HG03571 (cell line): ENCODE measurements around the gene TRPM4.
"Not testable (repeated sequence)": the region's sequence is repeated elsewhere in the genome, so short reads cannot be mapped to it uniquely, and the experiment has no call there.

Experiments used
- ATAC-seq: cut with Tn5 transposase; IDR thresholded peaks from one replicate; pipeline ENCODE4 v1.9.1; 2021; ENCODE audit not compliant: unreplicated experiment

TRPM4 gene

DNA sequence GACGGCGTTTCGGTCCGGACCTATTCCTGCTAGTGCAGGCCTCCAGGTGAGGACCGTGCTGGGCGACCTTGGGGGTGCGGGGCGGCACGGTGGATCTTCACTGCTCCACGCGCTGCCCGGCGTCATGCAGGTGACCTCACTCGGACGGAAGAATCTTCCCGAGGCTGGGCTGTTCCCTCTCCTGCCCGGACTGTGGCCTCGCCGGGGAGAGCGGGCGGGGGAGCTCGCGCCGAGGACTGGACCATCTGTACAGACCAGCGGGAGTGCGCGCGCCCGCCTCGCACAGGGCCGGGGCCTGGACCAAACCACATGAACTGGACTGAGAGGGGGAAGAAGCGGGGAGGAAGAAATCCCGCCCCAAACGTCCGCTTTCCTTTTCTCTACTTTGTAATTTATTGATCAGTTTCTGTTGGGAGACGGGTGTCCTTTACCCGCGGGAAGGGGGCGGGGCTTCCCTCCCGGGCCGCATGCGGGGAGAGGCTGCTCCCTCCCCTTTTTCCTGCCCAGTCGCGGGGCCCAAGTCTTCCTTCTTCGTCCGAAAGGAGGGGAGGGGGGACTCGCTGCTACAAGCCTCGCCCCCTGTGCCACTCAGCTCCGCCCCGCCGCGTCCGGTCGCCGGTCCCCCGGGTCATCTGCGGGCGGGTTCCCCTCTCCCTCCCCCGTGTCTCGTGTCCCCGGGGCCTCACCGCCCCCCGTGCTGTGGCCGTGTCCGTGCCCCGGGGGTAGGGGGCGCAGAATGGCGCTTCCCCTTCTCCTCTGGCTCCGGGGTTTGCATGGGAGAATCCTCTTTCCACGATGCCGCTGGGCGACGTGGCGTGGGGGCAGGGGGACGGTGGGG lies 7.3 kb upstream of the TRPM4 start:
- no peak for ATAC-seq

DNA sequence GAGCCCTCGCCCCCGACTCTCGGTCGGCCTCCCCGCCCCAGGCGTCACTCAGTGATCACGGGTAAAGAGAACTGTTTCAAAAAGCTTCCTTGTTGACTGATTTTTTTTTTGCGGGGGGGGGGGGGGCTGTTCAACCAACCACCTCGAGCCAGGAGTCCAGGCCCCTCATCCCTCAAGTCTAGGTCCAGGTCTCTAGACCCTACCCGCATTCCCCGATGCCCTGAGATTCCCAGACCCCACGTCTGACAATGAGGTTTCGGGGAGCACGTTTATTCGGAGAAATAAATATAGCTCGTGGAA lies 6.7 kb upstream of the TRPM4 start:
- ATAC-seq: no peak

DNA sequence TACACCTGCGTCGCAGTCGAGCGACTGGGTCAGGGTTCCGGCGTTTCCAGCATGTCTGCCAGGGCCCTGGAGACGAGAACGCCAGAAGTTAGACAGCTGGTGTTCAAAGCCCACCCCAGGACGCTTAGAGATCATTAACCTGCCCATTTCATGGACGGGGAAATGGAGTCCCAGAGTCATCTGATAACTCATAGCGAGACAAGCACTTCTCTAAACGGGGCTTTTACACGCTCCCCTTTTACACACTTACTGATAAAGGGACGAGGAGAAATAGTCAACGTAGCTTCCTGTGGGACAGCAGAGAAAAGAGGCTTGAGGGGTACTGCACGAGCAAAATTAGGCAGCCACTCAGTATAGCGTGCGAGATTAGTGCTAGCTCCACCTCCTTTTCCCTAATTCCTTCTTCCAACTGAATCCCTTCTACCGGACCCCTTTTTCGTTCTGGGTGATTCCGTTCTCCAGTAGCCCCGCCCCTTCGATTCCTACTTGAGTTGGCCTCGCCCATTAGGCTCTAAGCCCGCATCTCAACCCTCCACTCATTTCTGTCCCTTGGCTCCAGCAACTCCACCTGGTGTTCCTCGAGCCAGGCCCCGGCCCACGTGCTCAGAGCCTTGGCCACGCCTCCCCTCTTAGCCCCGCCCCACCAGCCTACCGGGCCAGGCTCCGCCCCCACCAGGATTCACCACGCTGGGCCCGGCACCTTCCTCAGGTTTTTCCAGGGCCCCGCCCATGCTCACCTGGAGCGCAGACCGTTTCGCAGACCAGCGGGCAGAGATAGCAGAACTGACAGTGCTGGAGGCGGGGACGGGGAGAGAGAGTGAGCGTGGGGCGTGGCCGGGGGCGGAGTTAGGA lies 6.1 kb upstream of the TRPM4 start:
- ATAC-seq: no peak

DNA sequence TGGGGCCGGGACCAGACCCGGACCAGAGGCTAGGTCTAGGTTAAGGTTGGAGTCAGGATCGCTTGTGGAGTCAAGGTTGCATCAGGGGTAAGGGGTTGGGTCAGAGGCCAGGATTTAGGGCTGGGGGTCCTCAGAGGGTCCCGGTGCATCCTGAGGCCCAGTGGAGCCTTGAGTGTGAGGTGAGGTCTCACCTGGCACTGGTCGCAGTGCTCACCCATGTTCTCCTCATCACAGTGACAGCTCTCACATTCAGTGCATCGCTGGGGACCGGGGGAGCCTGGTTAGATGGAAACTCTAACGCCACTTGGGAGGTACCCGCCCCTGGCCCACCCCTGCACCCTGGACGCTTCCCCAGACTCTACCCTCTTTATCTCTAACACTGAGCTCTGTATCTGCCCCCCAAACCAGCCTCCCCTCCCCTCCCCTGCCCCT lies 5.5 kb upstream of the TRPM4 start:
- no peak for ATAC-seq

DNA sequence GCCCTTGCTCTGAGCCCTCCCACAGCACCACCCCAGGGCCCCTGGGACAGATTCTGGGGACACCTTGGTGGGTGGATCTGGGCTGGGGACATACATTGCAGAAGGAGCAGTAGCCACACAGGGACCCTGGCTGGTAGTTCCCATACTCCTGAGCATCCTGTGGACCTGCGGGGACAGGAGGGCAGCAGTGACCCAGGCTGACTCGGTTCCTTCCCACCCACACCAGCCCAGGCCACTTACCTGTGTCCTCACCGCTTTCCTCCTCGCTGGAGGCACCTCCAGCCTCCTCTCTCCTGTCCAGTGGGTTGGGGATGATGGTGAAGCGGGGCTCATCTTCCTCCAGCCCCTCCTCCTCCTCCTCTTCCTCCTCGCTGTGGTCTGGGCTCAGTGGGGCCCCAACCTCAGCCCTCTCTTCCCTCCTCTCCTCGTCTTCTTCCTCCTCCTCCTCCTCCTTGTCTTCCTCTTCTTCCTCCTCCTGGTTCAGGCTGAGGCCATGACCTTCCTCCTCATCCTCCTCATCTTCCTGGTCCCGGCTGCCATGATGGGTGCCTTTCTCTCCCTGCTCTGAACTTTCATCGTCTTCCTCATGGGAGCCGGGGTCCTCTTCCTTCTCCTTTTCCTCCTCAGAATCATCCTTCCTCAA lies 4.3 kb upstream of the TRPM4 start:
- no peak for ATAC-seq

DNA sequence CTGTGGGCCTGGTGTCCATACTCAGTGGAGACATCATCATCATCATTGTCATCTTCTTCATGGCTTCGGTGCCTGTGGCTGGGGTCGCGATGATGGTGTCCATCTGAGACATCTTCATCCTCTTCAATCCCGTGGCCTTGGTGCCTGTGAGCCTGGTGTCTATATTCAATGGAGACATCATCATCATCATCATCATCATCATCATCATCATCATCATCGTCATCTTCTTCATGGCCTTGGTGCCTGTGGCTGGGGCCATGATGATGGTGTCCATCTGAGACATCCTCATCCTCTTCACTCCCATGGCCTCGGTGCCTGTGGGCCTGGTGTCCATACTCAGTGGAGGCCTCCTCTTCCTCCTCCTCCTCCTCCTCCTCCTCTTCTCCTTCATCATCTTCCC lies 3.3 kb upstream of the TRPM4 start:
- no peak for ATAC-seq

DNA sequence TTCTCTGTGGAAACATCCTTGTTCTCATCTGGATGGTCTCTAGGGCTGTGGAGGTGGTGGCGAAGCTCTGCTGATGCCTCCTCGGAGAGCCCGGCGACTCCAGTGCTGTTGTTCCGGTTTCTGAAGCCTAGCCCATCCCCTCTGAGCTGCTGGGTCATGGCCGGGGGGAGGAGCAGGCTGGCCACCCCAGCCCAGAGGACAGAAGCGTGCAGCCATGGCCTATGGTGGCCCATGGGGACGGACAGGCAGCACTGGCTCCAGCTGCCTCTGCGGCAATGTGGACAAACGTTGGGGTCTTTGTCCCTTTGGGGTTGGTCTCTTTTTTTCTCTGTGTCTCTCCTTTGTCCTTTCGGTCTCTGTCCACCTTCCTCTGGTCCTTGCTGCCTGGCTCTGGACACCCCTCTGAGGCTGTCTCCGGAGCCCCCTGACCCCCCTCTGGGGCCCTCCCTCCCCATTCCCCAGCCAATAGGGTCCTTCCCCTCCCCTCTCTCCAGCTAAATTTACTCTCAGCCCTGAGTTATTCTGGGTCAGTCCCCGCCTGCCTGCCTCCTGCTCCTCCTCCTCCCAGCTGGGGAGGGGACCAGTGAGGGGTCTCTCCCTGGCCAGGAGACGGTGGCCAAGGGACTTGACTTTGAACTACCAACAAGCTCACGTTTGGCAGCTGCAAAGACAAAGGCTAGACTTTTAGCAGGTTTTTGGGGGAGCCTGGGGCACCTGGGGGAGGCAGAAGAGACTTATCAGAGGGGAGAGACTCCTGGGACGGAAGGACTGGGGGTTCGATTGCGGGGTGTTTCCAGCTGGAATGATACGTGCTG lies 2.4 kb upstream of the TRPM4 start, which contains the start of gene HRC:
TSS of gene HRC (minus strand) at position 392 of the 815 bp plus-strand sequence. CDS start at position 233, 159 bp downstream.
- ATAC-seq: no peak

DNA sequence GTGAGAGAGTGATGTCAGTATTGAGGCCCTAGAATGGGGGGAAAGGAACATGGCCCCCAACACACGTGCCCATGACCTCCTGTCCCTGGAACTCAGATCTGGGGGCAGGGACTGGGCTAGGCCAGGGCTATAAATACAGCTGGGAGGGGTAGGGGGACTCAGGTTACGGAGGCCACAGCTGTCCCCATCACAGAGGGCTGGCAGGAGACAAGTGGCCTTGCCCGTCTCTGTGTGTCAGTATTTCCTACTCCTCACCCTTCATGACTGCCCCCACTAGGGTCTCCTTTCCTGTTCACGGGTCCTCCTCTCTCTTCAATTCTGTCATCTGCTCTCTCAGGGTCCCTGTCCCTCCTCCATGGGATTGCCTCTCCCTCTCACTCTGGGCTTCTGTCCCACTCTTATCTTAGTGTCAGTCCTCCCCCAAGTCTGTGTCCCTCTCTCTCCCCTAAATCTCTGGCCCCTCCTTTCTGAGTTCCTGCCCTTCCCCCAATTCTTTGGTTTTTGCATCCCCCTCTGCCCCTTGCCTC lies 1.7 kb upstream of the TRPM4 start:
- ATAC-seq: no peak

DNA sequence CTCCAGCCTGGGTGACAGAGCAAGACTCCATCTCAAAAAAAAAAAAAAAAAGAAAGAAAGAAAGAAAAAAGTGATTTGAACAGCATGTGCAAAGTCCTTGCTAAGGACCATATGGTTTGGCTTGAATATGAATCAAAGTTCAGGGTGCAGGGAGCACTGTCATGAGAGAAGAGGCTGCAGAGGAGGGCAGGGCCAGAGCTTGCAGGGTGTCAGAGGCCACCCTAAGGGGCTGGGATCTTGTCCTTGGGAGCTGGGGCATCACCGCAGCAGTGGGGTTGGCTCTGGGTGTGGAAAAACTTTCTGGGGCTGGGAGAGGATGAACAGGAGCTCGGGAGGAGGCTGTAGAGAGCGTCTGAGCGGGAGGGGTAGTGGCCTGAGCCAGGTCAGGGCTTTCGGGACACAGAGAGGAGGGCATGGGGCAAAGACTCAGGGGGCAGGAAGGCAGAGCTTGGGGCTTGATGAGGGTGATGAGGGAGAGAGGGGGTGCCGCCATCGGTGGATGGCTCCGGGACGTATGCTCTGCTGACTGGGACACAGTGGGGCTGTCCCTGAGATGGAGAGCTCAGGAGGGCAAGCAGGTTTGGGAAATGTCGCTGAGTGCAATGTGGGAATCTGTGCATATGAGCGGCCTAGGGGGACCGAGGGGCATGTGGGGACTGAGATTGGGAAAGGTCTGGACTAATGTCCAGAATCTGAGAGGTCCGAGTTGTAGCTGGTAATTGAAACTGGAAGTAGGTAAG lies 3.0 kb downstream of the TRPM4 start:
- ATAC-seq: no peak

DNA sequence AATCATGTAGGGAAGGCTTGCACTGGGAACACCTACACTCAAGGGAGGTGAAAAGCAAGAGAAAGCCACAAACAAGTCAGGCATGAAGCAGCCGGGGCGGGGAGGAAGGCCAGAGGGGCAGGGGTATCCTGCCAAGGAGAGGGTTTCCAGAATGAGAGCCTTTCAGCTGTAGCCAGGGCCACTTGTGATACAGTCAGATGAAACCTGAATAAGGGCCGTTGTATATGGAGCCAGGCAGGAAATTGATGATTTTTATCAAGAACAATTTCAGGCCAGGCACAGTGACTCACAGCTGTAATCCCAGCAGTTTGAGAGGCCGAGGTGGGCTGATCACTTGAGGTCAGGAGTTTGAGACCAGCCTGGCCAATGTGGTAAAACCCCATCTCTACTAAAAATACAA lies 4.4 kb downstream of the TRPM4 start:
- ATAC-seq: no peak

DNA sequence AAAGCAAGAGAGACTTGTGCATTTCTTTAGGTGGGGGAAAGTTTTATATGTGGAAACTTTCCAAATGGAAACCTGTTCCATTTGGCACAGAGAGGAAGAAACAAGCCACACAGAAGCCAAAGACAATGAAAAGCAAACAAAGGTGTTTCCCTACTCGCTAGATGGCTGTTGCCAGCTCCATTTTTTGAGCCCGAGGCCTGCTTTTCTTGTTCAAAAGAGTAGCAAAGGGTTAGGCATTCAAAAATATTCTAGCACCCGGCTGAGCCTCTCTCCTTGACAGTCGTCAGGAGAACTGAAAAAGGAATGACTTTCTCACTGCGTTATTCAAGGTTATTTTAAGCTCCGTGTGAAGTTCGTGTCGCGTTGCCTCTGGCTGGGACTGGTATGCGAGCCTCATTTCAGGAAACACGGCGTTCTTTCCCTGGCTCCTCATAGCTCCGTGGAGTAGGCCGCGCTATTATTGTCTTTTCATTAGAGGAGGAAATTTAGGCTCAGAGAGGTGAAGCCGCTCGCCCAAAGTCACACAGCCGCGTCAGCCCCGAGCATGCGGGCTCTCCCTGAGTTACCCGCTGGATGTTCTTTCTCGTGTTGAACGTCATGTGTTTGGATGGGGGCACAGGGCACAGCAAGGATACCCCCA lies 7.6 kb downstream of the TRPM4 start:
- no peak for ATAC-seq

DNA sequence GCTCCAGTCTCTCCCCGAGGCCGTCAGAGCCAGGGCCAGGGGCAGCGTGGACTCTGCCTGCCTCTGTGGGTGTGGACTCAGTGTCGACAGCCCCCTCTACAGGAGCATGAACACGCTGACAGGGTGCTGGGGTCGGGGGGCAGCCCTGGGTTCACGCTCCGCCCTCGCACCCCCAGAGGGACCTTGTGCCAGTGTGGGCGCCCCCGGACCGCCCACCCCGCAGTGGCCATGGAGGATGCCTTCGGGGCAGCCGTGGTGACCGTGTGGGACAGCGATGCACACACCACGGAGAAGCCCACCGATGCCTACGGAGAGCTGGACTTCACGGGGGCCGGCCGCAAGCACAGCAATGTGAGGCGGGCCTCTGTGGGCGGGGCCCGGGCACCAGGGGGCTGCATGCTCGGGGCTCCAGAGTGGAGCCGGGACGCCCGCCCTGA lies 8.3 kb downstream of the TRPM4 start:
- no peak for ATAC-seq

DNA sequence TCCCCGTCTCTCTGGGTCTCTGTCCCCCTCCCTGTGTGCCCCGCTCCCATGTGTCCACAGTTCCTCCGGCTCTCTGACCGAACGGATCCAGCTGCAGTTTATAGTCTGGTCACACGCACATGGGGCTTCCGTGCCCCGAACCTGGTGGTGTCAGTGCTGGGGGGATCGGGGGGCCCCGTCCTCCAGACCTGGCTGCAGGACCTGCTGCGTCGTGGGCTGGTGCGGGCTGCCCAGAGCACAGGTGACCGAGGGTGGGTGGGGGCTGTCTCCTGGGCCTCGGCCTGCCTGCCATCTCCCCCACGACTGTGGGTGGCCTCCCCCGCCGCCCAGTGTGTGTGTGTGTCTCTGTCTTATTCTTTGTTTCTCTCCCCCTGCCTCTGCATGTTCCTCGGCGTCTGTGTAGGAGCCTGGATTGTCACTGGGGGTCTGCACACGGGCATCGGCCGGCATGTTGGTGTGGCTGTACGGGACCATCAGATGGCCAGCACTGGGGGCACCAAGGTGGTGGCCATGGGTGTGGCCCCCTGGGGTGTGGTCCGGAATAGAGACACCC lies 10.3 kb downstream of the TRPM4 start:
- ATAC-seq: no peak

DNA sequence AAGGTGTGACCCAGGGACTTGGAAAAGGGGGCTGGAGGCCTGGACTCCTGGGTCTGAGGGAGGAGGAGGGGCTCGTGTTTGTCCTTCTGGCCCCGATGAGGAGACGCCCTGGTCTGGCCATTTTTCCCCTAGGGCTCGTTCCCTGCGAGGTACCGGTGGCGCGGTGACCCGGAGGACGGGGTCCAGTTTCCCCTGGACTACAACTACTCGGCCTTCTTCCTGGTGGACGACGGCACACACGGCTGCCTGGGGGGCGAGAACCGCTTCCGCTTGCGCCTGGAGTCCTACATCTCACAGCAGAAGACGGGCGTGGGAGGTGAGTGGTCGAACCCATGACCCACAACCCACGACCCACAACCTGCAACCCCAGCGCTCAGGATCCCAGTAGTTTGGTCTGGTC lies 10.8 kb downstream of the TRPM4 start:
- ATAC-seq: no peak

DNA sequence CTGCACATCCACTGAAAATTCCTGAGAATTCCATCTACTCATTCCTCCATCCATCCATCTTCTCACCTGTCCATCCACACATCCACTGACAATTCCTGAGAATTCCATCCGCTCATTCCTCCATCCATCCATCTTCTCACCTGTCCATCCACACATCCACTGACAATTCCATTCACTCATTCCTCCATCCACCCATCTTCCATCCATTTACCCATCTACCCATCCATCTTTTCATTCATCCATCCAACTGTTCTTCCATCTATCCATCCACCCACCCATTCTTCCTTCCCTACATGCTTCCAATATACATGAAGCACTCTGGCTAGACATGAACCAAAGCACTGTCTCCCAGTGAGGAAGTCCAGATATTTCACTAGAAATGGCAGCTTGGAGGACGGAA lies 15.6 kb downstream of the TRPM4 start:
- no peak for ATAC-seq

DNA sequence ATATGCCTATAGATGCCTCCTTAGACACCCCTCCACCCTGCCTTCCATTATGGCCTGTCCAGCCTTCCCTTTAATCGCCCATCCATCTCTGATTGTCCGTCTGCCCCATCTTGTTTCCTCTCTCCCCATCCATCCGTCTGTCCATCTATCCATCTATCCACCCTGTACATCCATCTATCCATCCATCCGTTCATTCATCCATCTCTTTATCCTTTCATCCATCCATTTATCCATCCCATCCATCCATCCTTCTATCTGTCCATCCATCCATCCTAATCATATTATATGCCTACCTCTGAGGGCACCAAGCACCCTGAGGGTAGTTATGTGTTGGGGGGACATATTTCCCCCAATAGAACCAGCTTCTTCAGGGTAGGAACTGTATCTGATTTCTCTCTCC lies 23.1 kb downstream of the TRPM4 start:
- no peak for ATAC-seq

DNA sequence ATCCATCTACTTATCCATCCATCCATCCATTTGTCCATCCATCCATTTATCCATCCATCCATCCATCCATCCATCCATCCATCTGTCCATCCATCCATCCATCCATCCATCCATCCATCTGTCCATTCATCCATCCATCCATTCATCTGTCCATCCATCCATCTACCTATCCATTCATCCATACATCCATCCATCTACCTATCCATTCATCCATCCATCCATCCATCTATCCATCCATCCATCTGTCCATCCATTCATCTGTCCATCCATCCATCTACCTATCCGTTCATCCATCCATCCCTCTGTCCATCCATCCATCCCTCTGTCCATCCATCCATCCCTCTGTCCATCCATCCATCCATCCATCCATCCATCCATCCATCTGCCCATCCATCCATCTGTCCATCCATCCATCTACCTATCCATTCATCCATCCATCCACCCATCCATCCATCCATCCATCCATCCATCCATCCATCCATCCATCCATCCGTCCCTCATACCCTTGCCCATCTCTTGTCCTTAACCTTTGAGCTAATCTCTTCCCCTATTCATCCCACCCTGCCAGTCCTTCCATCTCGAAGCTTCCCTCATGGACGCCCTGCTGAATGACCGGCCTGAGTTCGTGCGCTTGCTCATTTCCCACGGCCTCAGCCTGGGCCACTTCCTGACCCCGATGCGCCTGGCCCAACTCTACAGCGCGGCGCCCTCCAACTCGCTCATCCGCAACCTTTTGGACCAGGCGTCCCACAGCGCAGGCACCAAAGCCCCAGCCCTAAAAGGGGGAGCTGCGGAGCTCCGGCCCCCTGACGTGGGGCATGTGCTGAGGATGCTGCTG lies 24.6 kb downstream of the TRPM4 start:
- ATAC-seq: not testable (repeated sequence)

DNA sequence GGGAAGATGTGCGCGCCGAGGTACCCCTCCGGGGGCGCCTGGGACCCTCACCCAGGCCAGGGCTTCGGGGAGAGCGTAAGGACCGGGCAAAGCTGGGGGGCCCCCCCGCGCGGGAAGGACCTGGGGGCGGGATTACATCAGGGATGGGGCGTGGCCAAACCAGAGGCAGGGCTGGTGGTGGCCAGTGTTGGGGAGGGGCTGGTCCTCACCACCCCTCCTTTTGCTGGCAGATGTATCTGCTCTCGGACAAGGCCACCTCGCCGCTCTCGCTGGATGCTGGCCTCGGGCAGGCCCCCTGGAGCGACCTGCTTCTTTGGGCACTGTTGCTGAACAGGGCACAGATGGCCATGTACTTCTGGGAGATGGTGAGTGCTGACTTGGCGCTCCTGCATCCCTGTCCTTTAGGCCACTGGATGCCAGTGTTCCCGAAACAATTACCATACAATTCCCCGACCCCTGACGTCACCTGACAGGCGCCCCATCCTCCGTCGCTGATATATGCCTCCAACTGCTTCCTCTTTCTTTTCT lies 25.3 kb downstream of the TRPM4 start:
- no peak for ATAC-seq
